GM12891 (cell line): ENCODE results near the gene KIAA0319L.

ENCODE experiments used
- DNase-seq: peaks from one replicate; pipeline ENCODE4 v3.0.0; 2011; ENCODE audit warnings: low spot score; ENCODE audit not compliant: insufficient read length
- FAIRE-seq: peaks from 2 replicates; lab custom pipeline; 2011; peaks lifted over from hg19 to GRCh38; lab: Jason Lieb, UNC
- PAX5 ChIP-seq: IDR thresholded peaks from 2 replicates; pipeline ENCODE4 v1.6.1; 2011; ENCODE audit warnings: low read length, moderate library complexity, mild to moderate bottlenecking; ENCODE audit not compliant: insufficient read depth, severe bottlenecking
- POLR2A ChIP-seq: IDR thresholded peaks from 2 replicates; pipeline ENCODE4 v1.6.1; 2011; ENCODE audit warnings: low read depth, low read length, control low read depth
- POLR2AphosphoS5 ChIP-seq: IDR thresholded peaks from 2 replicates; pipeline ENCODE4 v1.6.1; 2011; ENCODE audit warnings: low read depth, low read length, control low read depth
- POU2F2 ChIP-seq: IDR thresholded peaks from 2 replicates; pipeline ENCODE4 v1.6.1; 2011; ENCODE audit warnings: low read depth, mild to moderate bottlenecking, control low read depth, low read length, moderate library complexity
- SPI1 ChIP-seq: IDR thresholded peaks from 2 replicates; pipeline ENCODE4 v1.6.1; 2011; ENCODE audit warnings: low read depth, low read length, control low read depth
- TAF1 ChIP-seq: IDR thresholded peaks from 2 replicates; pipeline ENCODE4 v1.6.1; 2011; ENCODE audit warnings: low read depth, low read length, control low read depth

KIAA0319L gene

GRCh38 chr1:35561972-35562680, 4.9 kb upstream of the KIAA0319L start:
- TF ChIP-seq POLR2AphosphoS5 (no peak), POLR2A (no peak), SPI1 (no peak), TAF1 (no peak), PAX5 (no peak), POU2F2 (no peak)
- DNase-seq (no peak), FAIRE-seq (no peak)

- FAIRE-seq (peak; percentile 55), DNase-seq (no peak)
- 0 out of 2 replicates have a peak, but pooled peaks have one; percentile 24 for TF ChIP-seq POLR2AphosphoS5
- no peak for TF ChIP-seq POU2F2
These were observed 4.2 kb upstream of the KIAA0319L start for GRCh38 chr1:35561297-35561971.

- FAIRE-seq (no peak), DNase-seq (no peak)
- TF ChIP-seq POU2F2 (no peak), PAX5 (no peak), POLR2A (no peak), TAF1 (no peak), SPI1 (no peak), POLR2AphosphoS5 (no peak)
These were observed 3.3 kb upstream of the KIAA0319L start for GRCh38 chr1:35560256-35561225.

- no peak for DNase-seq
These were observed 2.2 kb upstream of the KIAA0319L start for GRCh38 chr1:35559317-35559944.

GRCh38 chr1:35558374-35559316, 1.4 kb upstream of the KIAA0319L start:
- DNase-seq (no peak), FAIRE-seq (peak; percentile 69)
- no peak for TF ChIP-seq POLR2A

More at GRCh38 chr1:35559317-35559944, 2.2 kb upstream of the KIAA0319L start:
- TF ChIP-seq TAF1 (no peak), PAX5 (no peak), POLR2A (no peak), POLR2AphosphoS5 (no peak), SPI1 (no peak), POU2F2 (no peak)
- no peak for FAIRE-seq

GRCh38 chr1:35557611-35558373, 589 bp upstream of the KIAA0319L start, which contains the start of gene NCDN:
NCDN (plus strand) TSS chr1:35557799; CDS start chr1:35558191, 392 bp downstream.
- peak; percentile 100 for FAIRE-seq
- TF ChIP-seq POLR2A (peak; percentile 86), PAX5 (peak; percentile 50), TAF1 (peak; percentile 59), POLR2AphosphoS5 (peak; percentile 87), SPI1 (no peak), POU2F2 (no peak)
- peak; percentile 97 for DNase-seq

- no peak for TF ChIP-seq POU2F2
- no peak for TF ChIP-seq POLR2AphosphoS5
- TF ChIP-seq SPI1, result no peak
- TF ChIP-seq TAF1, result no peak
- TF ChIP-seq PAX5, result no peak
- no peak for TF ChIP-seq POLR2A
- DNase-seq (no peak), FAIRE-seq (no peak)
These were observed 602 bp downstream of the KIAA0319L start for GRCh38 chr1:35556484-35557117.
